Stimulated activated CD4-positive, alpha-beta T cell treated with anti-CD3 and anti-CD28 coated beads, Interleukin-15, amount 100 ng/mL, for 48 hours (primary cell): ENCODE results near the gene GPR161.
A peak's percentile ranks its signal among the peaks of the same experiment; 100 is the strongest.
"Not testable (repeated sequence)": the region's sequence is repeated elsewhere in the genome, so short reads cannot be mapped to it uniquely, and the experiment has no call there.

ENCODE experiments used
- DNase-seq, 2 donors: peaks; one replicate each; pipeline ENCODE4 v3.0.0-alpha.2; 2020; ENCODE audit warnings: low read depth in 2 of 2

GPR161 gene

GRCh38 chr1:168136709-168137514 is at the start of gene GPR161:
GPR161 (minus strand) TSS chr1:168136930; CDS start chr1:168104850, 32,080 bp downstream.
- DNase-seq, result no peak

DNA sequence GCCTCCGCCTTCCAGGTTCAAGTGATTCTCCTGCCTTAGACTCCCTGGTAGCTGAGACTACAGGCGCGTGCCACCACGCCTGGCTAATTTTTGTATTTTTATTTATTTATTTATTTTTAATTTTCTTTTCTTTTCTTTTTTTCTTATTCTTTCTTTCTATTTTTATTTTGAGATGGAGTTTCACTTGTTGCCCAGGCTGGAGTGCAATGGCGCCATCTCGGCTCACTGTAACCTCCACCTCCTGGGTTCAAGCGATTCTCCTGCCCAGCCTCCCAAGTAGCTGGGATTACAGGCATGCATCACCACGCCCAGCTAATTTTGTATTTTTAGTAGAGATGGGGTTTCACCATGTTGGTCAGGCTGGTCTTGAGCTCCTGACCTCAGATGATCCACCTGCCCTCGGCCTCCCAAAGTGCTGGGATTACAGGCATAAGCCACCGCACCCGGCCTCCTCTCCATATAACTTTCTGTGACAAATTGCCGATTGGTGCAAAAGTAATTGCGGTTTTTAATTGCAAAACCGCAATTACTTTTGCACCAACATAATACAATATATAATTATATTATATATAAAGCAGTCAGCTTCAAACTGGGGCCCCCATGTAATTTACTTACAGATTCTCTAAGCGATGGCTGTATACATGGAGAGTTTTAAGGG is 44.5 kb upstream of the GPR161 start:
- not testable (repeated sequence) for DNase-seq

DNA sequence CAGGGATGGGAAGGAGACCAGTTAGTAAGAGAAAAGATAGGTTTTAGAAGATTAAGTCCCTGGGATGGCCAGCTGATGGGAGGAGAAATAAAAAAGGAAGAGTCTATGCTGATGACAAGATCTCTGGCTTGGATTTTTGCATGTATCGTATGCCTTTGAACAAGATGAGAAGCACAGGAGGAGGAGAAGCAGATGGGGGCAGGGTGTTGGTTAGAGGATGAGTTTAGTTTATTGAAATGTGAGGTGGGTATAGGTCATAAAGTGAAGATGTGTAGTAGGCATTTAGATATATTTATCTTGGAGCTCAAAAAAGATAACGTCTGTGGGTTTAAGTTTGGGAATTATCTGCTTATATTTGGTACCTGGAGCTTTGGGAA is 43.4 kb upstream of the GPR161 start:
- DNase-seq, result no peak

DNA sequence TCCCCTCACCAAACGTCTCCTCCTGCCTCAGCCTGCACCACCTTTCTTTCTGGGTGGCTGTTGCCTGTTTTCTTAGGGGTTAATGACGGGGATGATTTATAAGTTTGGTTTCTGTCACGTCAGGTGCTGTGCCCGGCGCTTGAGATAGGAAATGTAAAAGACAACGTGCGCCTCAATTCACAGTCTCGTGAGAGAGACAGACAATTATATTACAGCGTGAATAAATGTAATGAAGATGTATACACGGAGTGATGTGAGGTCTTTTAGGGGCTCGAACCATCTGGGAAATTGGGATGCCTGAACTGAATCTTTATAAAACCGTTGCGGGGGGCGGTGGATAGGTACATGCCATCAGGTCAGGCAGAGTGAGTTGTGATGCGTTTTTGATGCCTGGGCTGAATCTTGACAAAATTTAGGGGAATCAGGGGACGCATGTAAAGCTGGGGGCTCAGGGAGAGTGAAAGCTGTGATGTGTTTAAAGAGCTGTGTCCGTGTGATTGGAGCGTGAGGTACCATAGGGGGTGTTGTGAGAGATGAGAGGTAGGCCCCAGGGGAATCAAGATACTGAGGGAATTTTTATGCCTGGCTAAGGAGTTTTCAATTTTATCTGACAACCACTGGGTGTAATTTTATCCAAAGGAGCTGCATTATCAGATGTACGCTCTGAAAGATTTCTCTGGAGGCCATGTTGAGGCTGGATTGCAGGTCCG is 42.9 kb upstream of the GPR161 start:
- no peak for DNase-seq

DNA sequence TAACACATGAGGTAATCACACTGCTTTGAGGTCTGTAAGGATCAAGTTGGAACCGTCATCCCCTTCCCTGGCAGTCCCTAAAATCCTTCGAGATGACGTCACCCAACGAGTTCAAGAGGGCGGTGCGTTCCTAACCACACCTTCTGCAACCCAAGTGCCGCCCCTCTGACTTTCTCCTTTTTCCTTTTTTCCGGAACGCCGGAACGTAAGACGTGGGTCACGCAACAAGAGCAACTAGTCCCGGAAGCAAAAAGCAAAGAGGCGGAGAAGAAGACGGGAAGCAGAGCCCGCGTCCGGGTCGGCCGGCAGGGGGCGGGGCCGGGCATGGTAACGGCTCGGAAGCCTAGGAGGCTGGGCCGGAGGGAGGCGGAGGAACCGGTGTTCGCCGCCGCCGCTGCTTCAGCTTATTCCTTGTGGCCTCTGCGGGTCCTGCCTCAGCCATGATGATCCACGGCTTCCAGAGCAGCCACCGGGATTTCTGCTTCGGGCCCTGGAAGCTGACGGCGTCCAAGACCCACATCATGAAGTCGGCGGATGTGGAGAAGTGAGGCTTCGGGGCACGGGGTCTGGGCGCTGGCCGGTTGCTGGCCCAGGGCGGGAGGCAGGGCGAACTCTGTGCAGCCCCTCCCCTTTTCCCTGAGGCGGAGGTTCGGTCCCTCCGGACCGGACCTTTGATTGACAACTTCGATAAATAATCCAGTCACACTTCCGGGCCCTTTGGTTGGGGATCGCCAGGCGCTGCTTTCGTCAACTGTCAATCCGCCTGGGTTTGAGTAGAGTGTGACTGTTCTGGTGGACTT is 42.1 kb upstream of the GPR161 start, which contains the start of gene TIPRL:
TIPRL (plus strand) TSS at position 325 of the 800 bp plus-strand sequence; CDS start at position 441, 116 bp downstream.
- peak; percentile 90 to 93 for DNase-seq

DNA sequence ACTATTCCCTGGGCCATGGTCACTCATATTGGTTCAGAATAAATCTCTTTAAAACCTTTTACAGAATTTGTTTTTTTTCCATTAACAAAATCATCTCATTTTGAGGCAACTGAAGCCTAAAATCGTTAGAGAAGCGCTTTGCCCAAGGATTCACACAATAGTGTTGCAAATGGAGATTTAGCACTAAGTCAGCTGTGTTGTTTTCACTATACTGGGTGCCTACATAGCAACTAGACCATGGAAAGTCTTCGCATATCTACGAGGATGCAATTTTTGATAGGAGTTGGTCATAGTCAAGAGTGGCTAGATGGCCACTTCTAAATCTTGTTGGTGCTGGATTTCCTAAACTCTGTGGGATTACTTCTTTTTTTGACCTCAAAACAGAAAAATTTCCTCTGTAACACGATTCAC is 41.5 kb upstream of the GPR161 start:
- DNase-seq, result no peak

GRCh38 chr1:168172250-168172915 is 35.7 kb upstream of the GPR161 start:
- no peak for DNase-seq

DNA sequence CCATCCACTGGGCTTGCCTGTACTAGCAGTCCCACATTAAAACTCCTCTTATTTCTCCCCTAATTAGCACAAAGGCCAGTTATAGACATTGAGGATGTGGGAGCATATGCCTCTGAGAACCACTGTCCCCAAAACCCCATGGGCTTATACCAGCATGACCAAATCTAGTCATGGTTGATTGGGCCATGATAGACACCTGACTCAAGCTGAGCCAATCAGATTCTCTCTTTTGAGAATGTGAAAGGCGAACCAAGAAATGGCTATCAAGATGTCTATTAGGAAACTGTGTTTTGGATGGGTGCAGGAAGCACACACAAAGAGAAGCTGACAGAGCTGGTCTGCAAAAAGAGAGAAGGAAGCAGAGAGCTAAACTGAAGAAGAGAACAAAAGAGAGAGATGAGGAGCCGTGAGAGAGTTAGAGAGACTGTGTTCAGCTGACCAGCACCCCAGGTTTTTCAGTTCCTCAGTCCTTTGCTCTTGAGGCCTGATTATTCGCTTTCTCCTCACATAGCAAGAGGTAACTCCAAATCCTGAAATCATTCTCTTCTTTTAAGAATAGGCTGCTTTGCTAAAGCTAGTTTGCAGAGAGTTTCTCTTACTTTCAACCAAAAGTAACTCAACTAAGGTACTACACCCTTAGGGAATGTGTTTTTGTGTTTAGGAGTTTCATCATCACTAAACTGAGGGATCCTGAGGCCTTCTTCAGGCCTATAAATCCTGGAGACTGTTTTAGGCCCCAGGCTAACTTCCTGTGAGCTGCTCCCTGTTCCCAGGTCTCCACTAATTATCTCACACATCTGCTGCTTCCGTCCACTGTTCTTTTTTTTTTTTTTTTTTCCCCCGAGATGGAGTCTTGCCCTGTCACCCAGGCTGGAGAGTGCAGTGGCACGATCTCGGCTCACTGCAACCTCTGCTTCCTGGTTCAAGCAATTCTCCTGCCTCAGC is 34.1 kb upstream of the GPR161 start:
- DNase-seq, result no peak

DNA sequence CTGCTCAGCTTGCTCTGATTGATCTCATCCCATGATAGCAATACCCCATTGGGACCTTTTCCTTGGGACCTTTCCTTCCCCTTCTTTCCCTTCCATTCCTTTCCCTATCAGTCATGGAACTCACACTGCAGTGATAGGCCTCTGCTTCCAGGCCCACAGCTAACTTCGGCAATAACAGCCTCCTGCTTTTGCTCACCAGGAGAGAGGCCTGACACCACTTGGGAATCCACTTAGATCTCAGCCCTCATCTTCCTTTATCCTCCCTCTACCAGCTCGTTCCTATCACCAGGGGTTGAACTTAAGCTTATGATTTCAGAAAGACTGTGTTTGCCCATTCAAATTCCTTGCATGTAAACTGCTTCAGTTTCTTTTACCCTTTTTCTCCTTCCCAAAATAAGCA is 31.1 kb upstream of the GPR161 start:
- DNase-seq, result no peak

- no peak for DNase-seq
These were observed 28.0 kb upstream of the GPR161 start for GRCh38 chr1:168164771-168165170.

DNA sequence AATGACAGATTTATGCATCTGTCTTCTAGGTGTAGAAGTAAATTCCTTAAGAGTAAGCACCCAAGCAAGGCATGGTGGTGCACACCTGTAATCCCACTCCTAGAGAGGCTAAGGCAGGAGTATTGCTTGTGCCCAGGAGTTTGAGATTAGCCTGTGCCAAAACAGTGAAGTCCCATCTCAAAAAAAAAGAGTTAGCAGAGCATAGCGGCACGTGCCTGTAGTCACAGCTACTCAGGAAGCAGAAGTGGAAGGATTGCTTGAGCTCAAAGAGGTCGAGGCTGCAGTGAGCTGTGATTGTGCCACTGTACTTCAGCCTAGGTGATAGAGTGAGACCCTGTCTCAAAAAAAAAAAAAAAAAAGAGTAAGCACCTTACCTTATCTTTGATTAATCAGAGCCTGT is 26.9 kb upstream of the GPR161 start:
- DNase-seq, result no peak

DNA sequence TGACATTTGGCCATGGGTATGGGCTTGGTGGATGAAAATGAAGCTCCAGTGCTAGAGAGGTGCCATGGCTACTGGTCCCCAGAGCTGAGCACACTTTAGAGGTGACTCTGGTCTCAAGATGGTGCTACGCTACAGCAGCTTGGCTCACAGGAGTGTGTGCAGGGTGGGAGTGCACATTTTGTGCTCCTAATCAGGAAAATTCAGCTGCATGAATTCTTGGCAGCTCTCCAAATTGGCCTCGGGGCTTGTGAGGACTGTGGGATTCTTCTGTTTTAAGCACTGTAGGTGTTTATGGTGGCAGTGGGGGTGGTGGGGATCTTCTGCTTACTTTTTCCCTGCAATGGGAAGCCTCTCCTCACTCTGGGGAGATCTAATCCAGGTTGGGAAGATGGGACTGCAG is 24.7 kb upstream of the GPR161 start:
- no peak for DNase-seq

DNA sequence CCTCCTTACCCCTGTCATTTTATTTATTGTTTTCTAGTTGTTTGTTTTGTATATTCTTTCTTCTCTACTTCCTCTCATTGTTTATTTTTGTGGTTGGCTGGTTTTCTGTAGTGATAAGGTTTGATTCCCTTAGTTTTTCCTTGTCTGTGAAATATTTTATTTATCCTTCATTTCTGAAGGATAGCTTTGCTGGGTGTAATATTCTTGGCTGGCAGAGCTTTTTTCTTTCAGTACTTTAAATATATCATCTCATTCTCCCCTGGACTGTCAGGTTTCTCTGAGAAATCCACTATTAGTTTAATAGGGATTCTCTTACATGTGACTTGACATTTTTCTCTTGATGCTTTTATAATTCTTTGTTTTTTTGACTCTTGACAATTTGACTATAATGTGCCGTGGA is 23.2 kb upstream of the GPR161 start:
- no peak for DNase-seq

DNA sequence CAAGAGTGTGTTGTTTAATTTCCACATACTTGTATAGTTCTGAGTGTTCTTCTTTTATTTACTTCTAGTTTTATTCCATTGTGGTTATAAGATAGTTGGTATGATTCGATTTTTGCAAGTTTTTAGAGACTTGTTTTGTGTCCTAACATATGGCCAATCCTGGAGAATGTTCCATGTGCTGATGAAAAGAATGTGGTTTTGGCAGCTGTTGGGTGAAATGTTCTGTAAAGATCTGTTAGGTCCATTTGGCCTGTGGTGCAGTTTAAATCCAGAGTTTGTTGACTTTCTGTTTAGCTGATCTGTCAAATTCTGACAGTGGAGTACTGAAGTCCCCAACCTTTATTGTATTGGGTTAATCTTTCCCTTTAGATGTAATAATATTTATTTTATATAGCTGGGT is 22.5 kb upstream of the GPR161 start:
- DNase-seq, result no peak

DNA sequence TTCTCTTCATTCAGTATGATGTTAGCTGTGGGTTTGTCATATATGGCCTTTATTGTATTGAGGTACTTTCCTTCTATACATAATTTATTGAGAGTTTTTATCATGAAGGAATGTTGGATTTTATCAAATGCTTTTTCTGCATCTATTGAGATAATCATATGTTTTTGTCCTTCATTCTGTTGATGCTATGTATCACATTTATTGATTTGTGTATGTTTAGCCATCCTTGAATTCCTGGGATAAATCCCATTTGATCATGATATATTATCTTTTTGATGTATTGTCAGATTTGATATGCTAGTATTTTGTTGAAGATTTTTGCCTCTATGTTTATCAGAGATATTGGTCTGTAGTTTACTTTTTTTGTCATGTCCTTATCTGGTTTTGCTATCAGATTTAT is 20.9 kb upstream of the GPR161 start:
- no peak for DNase-seq

DNA sequence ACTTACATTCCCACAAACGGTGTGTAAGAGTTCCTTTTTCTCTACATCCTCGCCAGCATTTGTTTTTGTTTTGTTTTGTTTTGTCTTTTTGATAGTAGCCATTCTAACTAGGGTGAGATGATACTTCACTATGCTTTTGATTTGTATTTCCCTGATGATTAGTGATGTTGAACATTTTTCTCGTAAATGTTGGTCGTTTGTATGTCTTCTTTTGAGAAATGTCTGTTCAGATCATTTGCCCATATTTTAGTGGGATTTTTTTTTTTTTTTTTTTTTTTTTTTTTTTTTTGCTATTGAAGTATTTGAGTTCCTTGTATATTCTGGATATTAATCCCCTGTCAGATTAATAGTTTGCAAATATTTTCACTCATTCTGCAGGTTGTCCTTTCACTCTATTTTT is 19.2 kb upstream of the GPR161 start:
- no peak for DNase-seq

DNA sequence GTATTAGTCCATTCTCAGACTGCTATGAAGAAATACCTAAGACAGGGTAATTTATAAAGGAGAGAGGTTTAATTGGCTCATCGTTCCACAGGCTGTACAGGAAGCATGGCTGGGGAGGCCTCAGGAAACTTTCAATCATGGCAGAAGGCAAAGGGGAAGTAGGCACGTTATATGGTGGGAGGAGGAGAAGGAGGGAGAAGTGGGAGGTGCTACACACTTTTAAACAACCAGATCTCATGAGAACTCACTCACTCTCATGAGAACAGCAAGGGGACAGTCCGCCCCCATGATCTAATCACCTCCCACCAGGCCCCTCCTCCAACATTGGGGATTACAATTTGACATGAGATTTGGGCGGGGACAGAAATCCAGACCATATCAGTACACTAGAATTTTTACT is 18.0 kb upstream of the GPR161 start:
- DNase-seq, result not testable (repeated sequence)

- no peak for DNase-seq
These were observed 15.2 kb upstream of the GPR161 start for GRCh38 chr1:168151935-168152334.

DNA sequence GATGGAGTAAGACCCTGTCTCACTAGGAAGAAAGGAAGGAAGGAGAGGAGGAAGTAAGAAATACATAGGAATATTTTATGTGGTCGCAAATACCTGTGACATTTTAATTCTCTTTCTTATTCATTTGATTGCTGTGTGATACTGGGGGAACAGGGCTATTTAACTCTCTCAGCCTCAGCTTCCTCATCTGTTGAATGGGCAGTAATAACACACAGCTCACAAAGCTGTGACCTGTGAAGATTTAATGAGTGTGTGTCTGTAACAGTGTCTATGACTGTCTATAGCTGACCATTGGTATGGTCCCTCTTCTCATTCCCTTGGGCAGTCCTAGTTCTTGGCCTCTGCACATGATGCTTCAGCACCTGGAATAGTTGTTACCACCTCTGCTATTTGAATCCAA is 13.6 kb upstream of the GPR161 start:
- no peak for DNase-seq

DNA sequence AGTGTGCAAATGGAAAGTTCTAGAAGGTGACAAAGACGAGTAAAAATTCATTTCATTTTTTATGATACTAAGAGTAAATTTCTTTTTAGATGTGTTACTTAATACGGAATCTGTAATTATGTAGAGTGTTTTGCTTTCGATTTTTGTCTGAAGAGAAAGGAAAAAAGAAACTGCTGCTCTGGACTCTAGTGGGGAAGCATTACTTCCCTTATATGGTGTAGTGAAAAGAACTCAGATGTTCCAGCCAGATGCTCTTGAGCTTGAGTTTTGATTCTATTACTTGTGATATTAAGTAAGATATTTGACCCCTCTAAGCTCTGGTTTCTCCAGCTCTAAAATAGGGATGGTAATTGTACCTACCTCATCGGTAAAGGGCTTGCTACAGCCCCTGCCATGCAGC is 12.2 kb upstream of the GPR161 start:
- no peak for DNase-seq
